Right lobe of liver (tissue), 6 donors: ENCODE results near the gene MSL3. TPM values are rescaled to one million over a fixed set of nuclear protein-coding genes. Genes with fewer than 3 reads are reported as not detected.

Source experiments
- ATAC-seq, 4 donors: fragments of 200-7000 bp; cut with Tn5 transposase; one replicate each; pipeline ENCODE4 v1.9.1; 2020; ENCODE audit warnings: mild to moderate bottlenecking in 4 of 4, moderate library complexity in 4 of 4
- DNase-seq, 3 donors: peaks; one replicate each; pipeline ENCODE4 v3.0.0-alpha.2; 2020
- H3K27ac ChIP-seq, 3 donors: fragments of 200-600 bp; one replicate each; pipeline ENCODE4 v1.8.0; 2022
- H3K27me3 ChIP-seq, 2 donors: fragments of 200-600 bp; one replicate each; pipeline ENCODE4 v1.8.0; 2022
- H3K36me3 ChIP-seq, 4 donors: fragments of 200-600 bp; sonication (generic) in 1 of 4; one replicate each; pipeline versions ENCODE4 v1.5.1 to v1.8.0; 2017 to 2022; ENCODE audit warnings: control low read depth in 1 of 4
- H3K4me1 ChIP-seq, 4 donors: fragments of 200-600 bp; sonication (generic) in 1 of 4; one replicate each; pipeline versions ENCODE4 v1.5.1 to v1.8.0; 2017 to 2022; ENCODE audit warnings: control low read depth in 1 of 4
- H3K4me3 ChIP-seq, 3 donors: fragments of 200-600 bp; one replicate each; pipeline ENCODE4 v1.8.0; 2022
- H3K9me3 ChIP-seq, 4 donors: fragments of 200-600 bp; sonication (generic) in 1 of 4; one replicate each; pipeline versions ENCODE4 v1.5.1 to v1.8.0; 2017 to 2022; ENCODE audit warnings: control low read depth in 1 of 4
- CTCF ChIP-seq, 4 donors: fragments of 200-600 bp in 3 of 4; fragments of 450-650 bp in 1 of 4; IDR thresholded peaks; one replicate each; pipeline versions ENCODE4 v1.5.1 to v1.8.0; 2016 to 2022; ENCODE audit warnings: antibody characterized with exemption in 4 of 4, mild to moderate bottlenecking in 2 of 4
- POLR2A ChIP-seq: fragments of 450-650 bp; IDR thresholded peaks from one replicate; pipeline ENCODE4 v1.6.1; 2017; ENCODE audit warnings: antibody characterized with exemption, mild to moderate bottlenecking
- WGBS: methylation state at CpG from one replicate; pipeline ENCODE4 v1.1.6; 2018; ENCODE audit warnings: low coverage, low lambda C conversion rate; ENCODE audit not compliant: insufficient coverage; ENCODE audit errors: missing lambda C conversion rate; 5-methylcytosine and 5-hydroxymethylcytosine counted together
- intact Hi-C, 2 donors: fragments of 100-400 bp; cut with DNase I; formaldehyde crosslinking; loops; one replicate each; pipeline versions ENCODE4 v1.11.2 to v1.14.1; 2022
- total RNA-seq, 6 experiments: library from RNA; depleted of rRNA in 2 of 6; stranded (reverse); fragments of >200 nt in 2 of 6; fragmentation: NEBNext Ultra II Directional in 3 of 6; extraction: Animal tissue kit (Norgen Biotek cat#: 25700) in 3 of 6; gene quantifications; one replicate each; pipeline versions ENCODE4 v1.1.0 to v1.2.4, GENCODE V29; 2016 to 2023
- donor health status: DM: no; HTN: yes; CAD: no.
- donor health status: DM: no; HTN: no; CAD: no.
- donor health status: DM: no; HTN: no; CAD: no.
- donor health status: DM: no; HTN: yes; CAD: no.
- donor health status: DM: no; HTN: yes; CAD: no.

Gene MSL3
- total RNA-seq, 6 experiments from 2014 or later, result 6.4 to 15.7 (median 12.0) TPM

- intact Hi-C loops, result no loop called here
Measured at GRCh38 chrX:11778230-11778629, 20.2 kb downstream of the MSL3 start.

GRCh38 chrX:11781133-11781532, 23.1 kb downstream of the MSL3 start:
- H3K9me3 ChIP-seq, result no peaks in the 10 kb centered on the region
- no peaks in the 10 kb centered on the region for H3K36me3 ChIP-seq
- ATAC-seq (no peak), DNase-seq (no peak)
- TF ChIP-seq POLR2A, result no peak
- no peak for TF ChIP-seq CTCF (IDR thresholded peaks at IDR 0.05)
- no peaks in the 10 kb centered on the region for H3K27me3 ChIP-seq
- H3K4me1 ChIP-seq, result no peaks in the 10 kb centered on the region
- 100% methylated on average over 1 of the region's 2 CpGs for WGBS
- intact Hi-C loops, result no loop called here
- H3K4me3 ChIP-seq, result no peak overlapping the region
- no peak overlapping the region for H3K27ac ChIP-seq

More at GRCh38 chrX:11778230-11778629, 20.2 kb downstream of the MSL3 start:
- Histone ChIP-seq H3K27ac (no peak overlapping the region), H3K27me3 (no peaks in the 10 kb centered on the region), H3K36me3 (peaks cover 0 to 4% (median 0%) of the 10 kb centered on the region in 4 donors), H3K4me3 (no peak overlapping the region), H3K4me1 (no peaks in the 10 kb centered on the region), H3K9me3 (no peaks in the 10 kb centered on the region)
- DNase-seq (no peak), ATAC-seq (no peak)
- 45% methylated on average over 3 of the region's 4 CpGs for WGBS
- TF ChIP-seq CTCF (IDR thresholded peaks at IDR 0.05), result no peak
- TF ChIP-seq POLR2A, result no peak

- no peak for ATAC-seq
Measured at GRCh38 chrX:11781734-11782370, 23.8 kb downstream of the MSL3 start.

GRCh38 chrX:11784543-11784942, 26.5 kb downstream of the MSL3 start:
- Histone ChIP-seq H3K4me1 (no peaks in the 10 kb centered on the region), H3K4me3 (no peak overlapping the region), H3K27me3 (no peaks in the 10 kb centered on the region), H3K9me3 (no peaks in the 10 kb centered on the region), H3K36me3 (no peaks in the 10 kb centered on the region), H3K27ac (no peak overlapping the region)
- WGBS, result 29% methylated on average over 1 of the region's 1 CpG
- ATAC-seq (no peak), DNase-seq (no peak)
- TF ChIP-seq POLR2A (no peak), CTCF (IDR thresholded peaks at IDR 0.05) (no peak)
- intact Hi-C loops, result no loop called here

More at GRCh38 chrX:11781734-11782370, 23.8 kb downstream of the MSL3 start:
- WGBS, result 67% methylated on average over 1 of the region's 3 CpGs
- Histone ChIP-seq H3K4me3 (no peak overlapping the region), H3K4me1 (no peaks in the 10 kb centered on the region), H3K27ac (no peak overlapping the region), H3K27me3 (no peaks in the 10 kb centered on the region), H3K36me3 (no peaks in the 10 kb centered on the region), H3K9me3 (no peaks in the 10 kb centered on the region)
- intact Hi-C loops, result no loop called here
- no peak for DNase-seq
- TF ChIP-seq POLR2A (no peak), CTCF (IDR thresholded peaks at IDR 0.05) (no peak)
